Measurements from ENCODE around the gene ZNF730. TPM values are rescaled to one million over a fixed set of nuclear protein-coding genes. Genes with fewer than 3 reads are reported as not detected.

Gene ZNF730
- total and polyA plus RNA-seq, 4 donors: 0.08 to 3.2 TPM; not detected in 2

GRCh38 chr19:23145617-23146415, 29.0 kb downstream of the ZNF730 start:
- Histone ChIP-seq H3K9ac (ENCODE audit: low read depth in 1 of 2, low read length in 2 of 2) (no peak overlapping the region), H3K4me1 (ENCODE audit: control insufficient read depth in 4 of 4, insufficient read depth in 4 of 4, low read length in 3 of 4) (no peaks in the 10 kb centered on the region), H3K27me3 (ENCODE audit: control insufficient read depth in 4 of 4, insufficient read depth in 4 of 4, low read length in 3 of 4) (no peaks in the 10 kb centered on the region), H3K27ac (ENCODE audit: low read depth in 1 of 2, low read length in 2 of 2) (no peak overlapping the region), H3K36me3 (ENCODE audit: control insufficient read depth in 4 of 4, insufficient read depth in 3 of 4, low read depth in 1 of 4, low read length in 3 of 4) (no peaks in the 10 kb centered on the region), H3K9me3 (ENCODE audit: control insufficient read depth in 4 of 4, low read length in 3 of 4) (peaks cover 10 to 33% (median 13%) of the 10 kb centered on the region in 4 donors), H3K4me3 (ENCODE audit: low read depth in 1 of 3, low read length in 3 of 3) (no peak overlapping the region)
- DNase-seq (ENCODE audit: low spot score): no peak
- TF ChIP-seq FOXA1 (IDR thresholded peaks at IDR 0.05) (no peak), REST (IDR thresholded peaks at IDR 0.05) (no peak), ZBTB33 (IDR thresholded peaks at IDR 0.05) (no peak), GABPA (IDR thresholded peaks at IDR 0.05 in 1 of 2, conservative IDR thresholded peaks at IDR 0.05 in 1 of 2) (no peak), HNF4G (IDR thresholded peaks at IDR 0.05) (no peak), YY1 (IDR thresholded peaks at IDR 0.05) (no peak), RAD21 (IDR thresholded peaks at IDR 0.05) (no peak), SP1 (IDR thresholded peaks at IDR 0.05) (no peak), EGR1 (IDR thresholded peaks at IDR 0.05; ENCODE audit: low read depth in 2 of 2) (no peak), FOXA2 (IDR thresholded peaks at IDR 0.05) (no peak), RXRA (IDR thresholded peaks at IDR 0.05) (no peak), NR2F2 (IDR thresholded peaks at IDR 0.05) (no peak), JUND (IDR thresholded peaks at IDR 0.05) (no peak), TAF1 (conservative IDR thresholded peaks at IDR 0.05) (no peak), HNF4A (conservative IDR thresholded peaks at IDR 0.05) (no peak)
- TF ChIP-seq, protein P1, sequence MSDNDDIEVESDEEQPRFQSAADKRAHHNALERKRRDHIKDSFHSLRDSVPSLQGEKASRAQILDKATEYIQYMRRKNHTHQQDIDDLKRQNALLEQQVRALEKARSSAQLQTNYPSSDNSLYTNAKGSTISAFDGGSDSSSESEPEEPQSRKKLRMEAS (IDR thresholded peaks at IDR 0.05): no peak
- TF ChIP-seq, protein P2, sequence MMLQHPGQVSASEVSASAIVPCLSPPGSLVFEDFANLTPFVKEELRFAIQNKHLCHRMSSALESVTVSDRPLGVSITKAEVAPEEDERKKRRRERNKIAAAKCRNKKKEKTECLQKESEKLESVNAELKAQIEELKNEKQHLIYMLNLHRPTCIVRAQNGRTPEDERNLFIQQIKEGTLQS (IDR thresholded peaks at IDR 0.05): no peak
- TF ChIP-seq, protein P3, sequence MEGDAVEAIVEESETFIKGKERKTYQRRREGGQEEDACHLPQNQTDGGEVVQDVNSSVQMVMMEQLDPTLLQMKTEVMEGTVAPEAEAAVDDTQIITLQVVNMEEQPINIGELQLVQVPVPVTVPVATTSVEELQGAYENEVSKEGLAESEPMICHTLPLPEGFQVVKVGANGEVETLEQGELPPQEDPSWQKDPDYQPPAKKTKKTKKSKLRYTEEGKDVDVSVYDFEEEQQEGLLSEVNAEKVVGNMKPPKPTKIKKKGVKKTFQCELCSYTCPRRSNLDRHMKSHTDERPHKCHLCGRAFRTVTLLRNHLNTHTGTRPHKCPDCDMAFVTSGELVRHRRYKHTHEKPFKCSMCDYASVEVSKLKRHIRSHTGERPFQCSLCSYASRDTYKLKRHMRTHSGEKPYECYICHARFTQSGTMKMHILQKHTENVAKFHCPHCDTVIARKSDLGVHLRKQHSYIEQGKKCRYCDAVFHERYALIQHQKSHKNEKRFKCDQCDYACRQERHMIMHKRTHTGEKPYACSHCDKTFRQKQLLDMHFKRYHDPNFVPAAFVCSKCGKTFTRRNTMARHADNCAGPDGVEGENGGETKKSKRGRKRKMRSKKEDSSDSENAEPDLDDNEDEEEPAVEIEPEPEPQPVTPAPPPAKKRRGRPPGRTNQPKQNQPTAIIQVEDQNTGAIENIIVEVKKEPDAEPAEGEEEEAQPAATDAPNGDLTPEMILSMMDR (IDR thresholded peaks at IDR 0.05; ENCODE audit: low read depth, low read length, missing input control): no peak
- WGBS: 93% methylated on average over 3 of the region's 3 CpGs
